Left lobe of liver (tissue), 2 donors: Measurements from ENCODE around the gene IDUA. TPM values are rescaled to one million over a fixed set of nuclear protein-coding genes. Genes with fewer than 3 reads are reported as not detected.

Experiments
- ATAC-seq: fragments of 200-7000 bp; cut with Tn5 transposase; one replicate; pipeline ENCODE4 v1.9.1; 2020; ENCODE audit warnings: mild to moderate bottlenecking, moderate library complexity
- DNase-seq: peaks from one replicate; pipeline ENCODE4 v3.0.0-alpha.2; 2020; ENCODE audit warnings: low spot score
- total RNA-seq: library from RNA; stranded (reverse); gene quantifications from one replicate; pipeline ENCODE4 v1.2.1, GENCODE V29; 2021
- donor health status: DM: no; HTN: no; CAD: no; lungs with moderate emphysema.
- donor health status: DM: no; HTN: yes; CAD: no.

Gene IDUA
- total RNA-seq, 1 donor from 2014 or later = 12.9 TPM

- ATAC-seq = peak; percentile 61
- peak; percentile 89 for DNase-seq
Observed at GRCh38 chr4:985123-985830, 1.6 kb upstream of the IDUA start.

DNA sequence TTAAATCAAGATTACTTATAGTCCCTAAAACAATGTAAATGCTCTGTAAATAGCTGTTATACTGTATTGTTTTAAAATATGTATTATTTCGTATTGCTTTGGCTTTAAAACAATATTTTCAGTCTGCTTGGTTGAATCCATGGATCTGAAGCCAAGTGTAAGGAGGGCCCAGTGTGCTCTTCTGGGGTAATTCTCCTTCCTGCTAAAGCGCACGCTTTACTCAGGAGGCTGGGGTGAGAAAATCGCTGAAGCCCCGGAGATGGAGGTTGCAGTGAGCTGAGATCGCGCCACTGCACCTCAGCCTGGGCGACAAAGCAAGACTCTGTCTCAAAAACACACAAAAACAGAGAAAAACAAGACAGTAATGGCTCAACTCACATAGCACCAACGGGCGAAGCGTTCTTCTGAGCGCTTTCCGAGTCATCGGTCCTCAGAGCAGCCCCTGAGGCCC is 391 bp upstream of the IDUA start:
- DNase-seq (no peak), ATAC-seq (peak; percentile 0)

GRCh38 chr4:987624-988513 is 1.0 kb downstream of the IDUA start:
- ATAC-seq = peak; percentile 0
- peak; percentile 58 for DNase-seq

GRCh38 chr4:988726-989721 is 2.2 kb downstream of the IDUA start:
- no peak for ATAC-seq
- no peak for DNase-seq

GRCh38 chr4:989722-990471 is 3.1 kb downstream of the IDUA start:
- ATAC-seq (no peak), DNase-seq (no peak)

GRCh38 chr4:990746-991367 is 4.0 kb downstream of the IDUA start:
- DNase-seq (no peak), ATAC-seq (no peak)

GRCh38 chr4:991451-992296 is 4.8 kb downstream of the IDUA start:
- ATAC-seq = no peak
- DNase-seq = no peak

DNA sequence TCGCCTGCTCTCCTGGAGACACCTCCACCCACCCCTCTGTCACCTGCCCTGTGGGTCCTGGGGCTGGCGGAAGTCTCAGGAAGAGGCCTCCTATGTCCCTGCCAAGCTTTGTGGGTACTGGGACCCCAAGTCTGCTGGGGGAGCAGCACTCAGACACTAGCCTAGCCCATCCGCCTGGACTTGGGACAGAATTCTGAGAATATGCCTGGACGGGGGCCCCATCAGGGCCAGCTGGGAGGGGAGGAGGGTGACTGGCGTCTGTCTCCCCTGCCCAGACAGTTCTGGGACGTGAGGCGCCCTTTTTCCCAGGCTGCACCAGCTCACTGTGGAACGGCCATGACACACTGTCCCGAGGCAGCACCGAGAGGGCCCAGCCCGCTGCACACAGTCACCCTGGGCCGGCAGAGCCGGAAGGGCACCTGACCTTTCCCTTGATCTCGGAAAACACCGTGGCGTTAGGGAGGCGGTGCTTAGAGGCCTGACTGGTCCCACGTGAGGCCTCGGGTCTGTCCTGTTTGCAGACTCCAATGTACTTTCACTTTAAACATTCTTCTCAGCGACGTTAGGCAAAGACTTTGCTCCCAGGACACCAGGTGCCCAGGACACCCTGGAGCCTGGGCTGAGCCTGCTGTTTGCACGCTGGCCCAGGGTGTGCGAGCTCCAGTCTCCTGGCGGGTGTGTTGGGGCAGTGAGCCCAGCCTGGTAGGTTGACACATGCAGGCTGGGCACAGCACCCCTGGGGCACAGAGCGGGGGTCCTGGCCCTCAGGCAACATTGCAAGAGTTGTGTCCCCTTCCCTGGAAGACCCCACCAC is 5.7 kb downstream of the IDUA start:
- ATAC-seq = peak; percentile 67
- peak; percentile 96 for DNase-seq

GRCh38 chr4:993111-994029 is 6.5 kb downstream of the IDUA start, which contains the start of gene SLC26A1:
Gene SLC26A1, minus strand, starts transcription at chr4:993404. Its CDS starts 1,701 bp downstream, at chr4:991703.
- peak; percentile 89 for DNase-seq
- ATAC-seq = peak; percentile 63

GRCh38 chr4:995311-996026 is 8.6 kb downstream of the IDUA start:
- ATAC-seq (no peak), DNase-seq (no peak)

GRCh38 chr4:996030-996996 is 9.5 kb downstream of the IDUA start:
- DNase-seq (no peak), ATAC-seq (no peak)

DNA sequence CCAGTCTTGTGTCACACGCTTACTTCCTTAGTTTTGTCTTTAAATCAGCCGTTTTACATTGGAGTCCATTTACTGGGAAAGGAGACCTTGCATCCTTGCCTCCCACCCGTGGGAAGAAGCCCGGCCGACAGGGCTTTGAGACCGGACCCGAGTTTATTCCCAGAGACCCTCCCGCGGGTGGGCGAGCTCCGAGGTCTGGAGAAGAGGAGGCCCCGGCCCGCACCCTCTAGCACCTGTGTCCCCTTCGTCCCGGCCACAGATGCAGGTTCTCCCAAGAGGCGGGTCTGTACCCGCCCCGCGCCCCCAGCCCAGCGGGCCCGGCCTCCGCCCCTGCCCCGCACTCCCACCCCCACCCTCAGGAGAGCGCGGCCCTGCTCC is 10.1 kb downstream of the IDUA start:
- ATAC-seq (no peak), DNase-seq (no peak)

DNA sequence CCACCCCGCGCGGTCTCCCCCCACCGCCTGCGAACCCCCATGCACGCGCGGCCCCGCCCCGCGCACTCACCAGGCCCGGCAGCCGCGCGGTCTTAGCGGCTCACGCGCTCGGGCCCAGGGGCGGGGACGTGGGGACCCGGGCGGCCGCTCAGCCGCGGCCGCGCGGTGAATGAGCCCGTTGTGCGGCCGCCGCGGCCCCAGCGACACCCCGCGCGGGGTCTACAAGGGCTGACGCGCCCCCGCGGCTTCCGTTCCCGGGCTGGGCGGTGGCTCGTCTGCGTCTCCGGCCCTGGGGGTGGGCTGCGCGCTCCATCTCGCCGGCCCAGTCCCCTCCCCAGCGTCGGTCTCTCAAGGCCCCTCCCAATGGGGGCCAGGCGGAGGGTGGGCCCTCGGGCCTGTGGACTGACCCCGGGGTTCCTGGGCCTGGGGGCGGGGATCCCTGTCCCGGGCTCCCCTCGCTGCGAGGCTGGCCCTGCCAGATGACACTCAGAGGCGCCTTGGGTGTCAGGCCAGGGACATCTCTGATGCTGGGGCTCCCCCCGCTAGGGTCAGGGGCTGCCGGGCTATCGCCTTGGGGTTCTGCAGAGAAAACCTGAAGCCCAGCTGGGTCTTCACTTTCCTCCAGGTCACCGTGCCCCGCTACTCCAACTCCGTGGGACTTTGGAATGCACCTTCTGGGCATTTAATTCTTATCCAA is 10.7 kb downstream of the IDUA start:
- ATAC-seq = no peak

GRCh38 chr4:998096-998691 is 11.3 kb downstream of the IDUA start:
- ATAC-seq (no peak), DNase-seq (no peak)

More for the DNA sequence above, 10.7 kb downstream of the IDUA start:
- no peak for DNase-seq
